Tibial artery (tissue), 4 donors: ENCODE data around the gene TRIM71.
A peak's percentile ranks its signal among the peaks of the same experiment; 100 is the strongest.
"Not testable (repeated sequence)": the region's sequence is repeated elsewhere in the genome, so short reads cannot be mapped to it uniquely, and the experiment has no call there.

Source experiments
- DNase-seq, 2 donors: peaks; one replicate each; pipeline ENCODE4 v3.0.0-alpha.2; 2019
- H3K27ac ChIP-seq, 2 donors: fragments of 200-600 bp; sonication (generic) in 1 of 2; 1 replicate in 1 of 2; 2 replicates in 1 of 2; pipeline ENCODE4 v1.5.1; 2018 to 2019; ENCODE audit warnings: mild to moderate bottlenecking in 1 of 2
- H3K27me3 ChIP-seq, 2 donors: fragments of 200-600 bp; sonication (generic) in 1 of 2; one replicate each; pipeline versions ENCODE4 v1.5.1 to v1.6.0; 2016 to 2019
- H3K36me3 ChIP-seq, 3 donors: fragments of 200-600 bp; sonication (generic) in 2 of 3; one replicate each; pipeline ENCODE4 v1.5.1; 2016 to 2019; ENCODE audit warnings: mild to moderate bottlenecking in 2 of 3
- H3K4me1 ChIP-seq, 4 donors: fragments of 200-600 bp; sonication (generic) in 2 of 4; 1 replicate in 3 of 4; 2 replicates in 1 of 4; pipeline ENCODE4 v1.5.1; 2016 to 2019
- H3K4me3 ChIP-seq, 2 donors: fragments of 200-600 bp; sonication (generic) in 1 of 2; 1 replicate in 1 of 2; 2 replicates in 1 of 2; pipeline ENCODE4 v1.5.1; 2018 to 2019; ENCODE audit warnings: mild to moderate bottlenecking in 2 of 2
- H3K9me3 ChIP-seq, 3 donors: fragments of 200-600 bp; sonication (generic) in 1 of 3; one replicate each; pipeline ENCODE4 v1.5.1; 2016 to 2019
- CTCF ChIP-seq, 2 experiments: fragments of 200-600 bp in 1 of 2; fragments of 450-650 bp in 1 of 2; IDR thresholded peaks; one replicate each; pipeline ENCODE4 v1.5.1; 2017 to 2019; ENCODE audit warnings: antibody characterized with exemption in 2 of 2, mild to moderate bottlenecking in 1 of 2, moderate library complexity in 1 of 2
- intact Hi-C: fragments of 100-400 bp; cut with DNase I; formaldehyde crosslinking; loops from one replicate; pipeline ENCODE4 v1.15.0; 2023; ENCODE audit warnings: low total_unique reads

TRIM71 gene

DNA sequence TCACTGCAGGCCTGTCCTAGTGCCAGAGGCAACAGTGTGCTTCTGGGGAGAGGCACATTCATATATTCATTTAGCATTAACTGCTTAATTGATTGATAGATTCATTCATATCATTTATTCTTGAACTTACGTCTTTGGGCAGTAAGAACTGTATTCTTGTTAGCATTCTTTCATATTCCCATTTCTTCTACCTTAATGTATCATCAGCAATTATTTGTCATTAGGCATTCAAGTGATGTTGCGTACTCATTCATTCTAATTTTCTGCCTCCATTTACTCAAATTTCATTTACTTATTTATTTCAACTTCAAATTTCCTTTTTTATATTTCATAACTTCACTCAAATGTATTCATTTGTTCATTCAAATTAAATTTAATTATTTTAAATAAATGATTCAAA is 102.1 kb downstream of the TRIM71 start:
- H3K27ac ChIP-seq, result no peak overlapping the region
- no peaks in the 10 kb centered on the region for H3K27me3 ChIP-seq
- no peaks in the 10 kb centered on the region for H3K4me1 ChIP-seq
- H3K4me3 ChIP-seq, result no peak overlapping the region
- intact Hi-C loops, result no loop called here
- peaks cover 0 to 9% (median 0%) of the 10 kb centered on the region in 3 donors for H3K9me3 ChIP-seq
- H3K36me3 ChIP-seq, result no peaks in the 10 kb centered on the region
- TF ChIP-seq CTCF (IDR thresholded peaks at IDR 0.05), result no peak
- no peak for DNase-seq

GRCh38 chr3:32922078-32922477 is 104.3 kb downstream of the TRIM71 start:
- Histone ChIP-seq H3K4me1 (no peaks in the 10 kb centered on the region), H3K27ac (no peak overlapping the region), H3K4me3 (no peak overlapping the region), H3K27me3 (no peaks in the 10 kb centered on the region), H3K36me3 (no peaks in the 10 kb centered on the region), H3K9me3 (peaks cover 0 to 4% (median 0%) of the 10 kb centered on the region in 3 donors)
- TF ChIP-seq CTCF (IDR thresholded peaks at IDR 0.05), result no peak
- no peak for DNase-seq
- intact Hi-C loops, result no loop called here

DNA sequence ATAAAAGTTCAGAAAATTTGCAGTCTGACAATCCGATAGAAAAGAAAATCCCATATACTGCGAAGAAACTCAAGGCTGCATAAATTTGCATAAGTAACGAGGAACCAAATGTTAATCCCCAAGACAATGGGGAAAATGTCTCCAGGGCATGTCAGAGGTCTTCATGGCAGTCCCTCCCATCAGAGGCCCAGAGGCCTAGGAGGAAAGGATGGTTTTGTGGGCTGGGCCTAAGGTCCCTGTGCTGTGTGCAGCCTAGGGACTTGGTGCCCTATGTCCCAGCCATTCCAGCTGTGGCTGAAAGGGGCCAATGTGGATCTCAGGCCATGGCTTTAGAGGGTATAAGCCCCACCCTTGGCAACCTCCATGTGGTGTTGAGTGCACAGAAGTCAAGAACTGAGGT is 112.4 kb downstream of the TRIM71 start:
- Histone ChIP-seq H3K27me3 (no peaks in the 10 kb centered on the region), H3K27ac (no peak overlapping the region), H3K4me3 (no peak overlapping the region), H3K4me1 (no peaks in the 10 kb centered on the region), H3K36me3 (no peaks in the 10 kb centered on the region), H3K9me3 (no peaks in the 10 kb centered on the region)
- intact Hi-C loops, result no loop called here
- TF ChIP-seq CTCF (IDR thresholded peaks at IDR 0.05), result no peak
- no peak for DNase-seq

- intact Hi-C loops, H3K4me3 ChIP-seq, H3K27me3 ChIP-seq, H3K4me1 ChIP-seq, DNase-seq, H3K27ac ChIP-seq, H3K9me3 ChIP-seq, H3K36me3 ChIP-seq: not testable (repeated sequence)
Observed at GRCh38 chr3:32931273-32931672, 113.5 kb downstream of the TRIM71 start.

- TF ChIP-seq CTCF (IDR thresholded peaks at IDR 0.05), result peak; percentile 47 to 51
- Histone ChIP-seq H3K27me3 (no peaks in the 10 kb centered on the region), H3K4me3 (no peak overlapping the region), H3K27ac (no peak overlapping the region), H3K4me1 (no peaks in the 10 kb centered on the region), H3K9me3 (no peaks in the 10 kb centered on the region), H3K36me3 (no peaks in the 10 kb centered on the region)
- intact Hi-C loops, result no loop called here
- no peak for DNase-seq
Observed at GRCh38 chr3:32934150-32934742, 116.4 kb downstream of the TRIM71 start.

DNA sequence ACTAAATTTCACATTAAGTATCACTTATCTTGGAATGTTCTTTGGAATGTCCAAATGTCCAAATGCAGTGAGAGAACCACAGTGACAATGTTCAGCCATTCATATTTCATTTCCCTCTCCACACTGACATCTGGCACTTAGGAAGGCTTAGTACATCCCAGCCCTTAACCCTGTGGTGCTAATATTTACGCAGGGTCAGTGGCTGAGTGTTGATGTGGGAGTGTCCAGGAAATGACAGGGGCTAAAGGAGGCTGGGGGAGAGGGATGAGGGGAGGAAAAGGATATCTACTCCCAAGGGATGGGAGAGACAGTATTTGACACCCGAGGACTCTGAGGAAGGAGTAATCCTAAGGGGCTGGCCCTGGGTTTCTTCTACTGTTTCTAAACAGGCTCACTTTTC is 119.5 kb downstream of the TRIM71 start:
- no peak for DNase-seq
- no peak overlapping the region for H3K27ac ChIP-seq
- no peaks in the 10 kb centered on the region for H3K27me3 ChIP-seq
- intact Hi-C loops, result no loop called here
- TF ChIP-seq CTCF (IDR thresholded peaks at IDR 0.05), result no peak
- no peaks in the 10 kb centered on the region for H3K4me1 ChIP-seq
- H3K36me3 ChIP-seq, result no peaks in the 10 kb centered on the region
- no peak overlapping the region for H3K4me3 ChIP-seq
- H3K9me3 ChIP-seq, result no peaks in the 10 kb centered on the region

- H3K9me3 ChIP-seq, H3K27me3 ChIP-seq, H3K4me3 ChIP-seq, H3K4me1 ChIP-seq, H3K27ac ChIP-seq, DNase-seq, H3K36me3 ChIP-seq: not testable (repeated sequence)
- intact Hi-C loops, result loop anchor here (10.0 kb wide), 1 partner anchor 125 kb away; no protein-coding TSS in a partner anchor
Observed at GRCh38 chr3:32939531-32940284, 121.9 kb downstream of the TRIM71 start.
